Esophagus squamous epithelium (tissue), 5 donors: Measurements from ENCODE around the gene MEDAG. TPM values are rescaled to one million over a fixed set of nuclear protein-coding genes. Genes with fewer than 3 reads are reported as not detected.
A peak's percentile ranks its signal among the peaks of the same experiment; 100 is the strongest.

Source experiments
- DNase-seq: peaks from one replicate; lab custom pipeline; 2025; lab: John Stamatoyannopoulos, UW
- H3K27ac ChIP-seq, 4 donors: fragments of 200-600 bp; sonication (generic); one replicate each; pipeline ENCODE4 v1.5.1; 2016 to 2019; ENCODE audit warnings: mild to moderate bottlenecking in 1 of 4
- H3K27me3 ChIP-seq, 4 donors: fragments of 200-600 bp; sonication (generic); 1 replicate in 3 of 4; 2 replicates in 1 of 4; pipeline versions ENCODE4 v1.5.1 to v1.6.0; 2017 to 2021; ENCODE audit warnings: antibody characterized with exemption in 1 of 4
- H3K36me3 ChIP-seq, 3 donors: fragments of 200-600 bp; sonication (generic); one replicate each; pipeline ENCODE4 v1.5.1; 2016 to 2019
- H3K4me1 ChIP-seq, 3 donors: fragments of 200-600 bp; sonication (generic); one replicate each; pipeline ENCODE4 v1.5.1; 2017 to 2019
- H3K4me3 ChIP-seq, 4 donors: fragments of 200-600 bp; sonication (generic); 1 replicate in 3 of 4; 2 replicates in 1 of 4; pipeline ENCODE4 v1.5.1; 2016 to 2019; ENCODE audit warnings: mild to moderate bottlenecking in 2 of 4, moderate library complexity in 1 of 4
- H3K9me3 ChIP-seq, 3 donors: fragments of 200-600 bp; sonication (generic); one replicate each; pipeline ENCODE4 v1.5.1; 2016 to 2019
- CTCF ChIP-seq, 6 experiments: fragments of 450-650 bp in 4 of 6; fragments of 200-600 bp in 2 of 6; sonication (generic) in 2 of 6; IDR thresholded peaks; one replicate each; pipeline ENCODE4 v1.5.1; 2016 to 2019; ENCODE audit warnings: antibody characterized with exemption in 6 of 6, mild to moderate bottlenecking in 4 of 6, moderate library complexity in 4 of 6
- POLR2A ChIP-seq, 4 donors: fragments of 450-650 bp; IDR thresholded peaks; one replicate each; pipeline ENCODE4 v1.6.1; 2017; ENCODE audit warnings: antibody characterized with exemption in 4 of 4, mild to moderate bottlenecking in 4 of 4, moderate library complexity in 3 of 4
- WGBS, 2 donors: methylation state at CpG; one replicate each; pipeline ENCODE4 v1.1.5; 2018; 5-methylcytosine and 5-hydroxymethylcytosine counted together
- intact Hi-C: fragments of 100-400 bp; cut with DNase I; formaldehyde crosslinking; loops from one replicate; pipeline ENCODE4 v1.15.0; 2022
- total RNA-seq, 4 donors: library from RNA; depleted of rRNA; stranded (reverse); fragments of >200 nt; gene quantifications; one replicate each; pipeline ENCODE4 v1.1.0, GENCODE V29; 2016
- donor health status: DM: yes; HTN: yes; CAD: no.

The MEDAG gene
- total RNA-seq, 4 donors from 2014 or later = 1.1 to 11.3 (median 6.3) TPM

GRCh38 chr13:30861836-30862467 lies 44.1 kb upstream of the MEDAG start:
- peaks cover 0 to 8% (median 0%) of the 10 kb centered on the region in 3 donors for H3K9me3 ChIP-seq
- DNase-seq = no peak
- WGBS, 2 donors = 94 to 95% methylated on average over 7 of the region's 7 CpGs
- TF ChIP-seq POLR2A (IDR thresholded peaks at IDR 0.05) (no peak), CTCF (IDR thresholded peaks at IDR 0.05) (no peak)
- no peaks in the 10 kb centered on the region for H3K36me3 ChIP-seq
- no peak overlapping the region for H3K4me3 ChIP-seq
- intact Hi-C loops = no loop called here
- H3K27ac ChIP-seq = no peak overlapping the region
- H3K4me1 ChIP-seq = peaks cover 0 to 42% (median 22%) of the 10 kb centered on the region in 3 donors
- H3K27me3 ChIP-seq = no peaks in the 10 kb centered on the region

GRCh38 chr13:30862707-30863106 lies 43.4 kb upstream of the MEDAG start:
- no peaks in the 10 kb centered on the region for H3K36me3 ChIP-seq
- WGBS, 2 donors = 71 to 74% methylated on average over 5 to 8 of the region's 17 CpGs
- H3K27me3 ChIP-seq = no peaks in the 10 kb centered on the region
- intact Hi-C loops = no loop called here
- no peak overlapping the region for H3K27ac ChIP-seq
- H3K9me3 ChIP-seq = peaks cover 0 to 8% (median 0%) of the 10 kb centered on the region in 3 donors
- peaks cover 0 to 42% (median 22%) of the 10 kb centered on the region in 3 donors for H3K4me1 ChIP-seq
- no peak for TF ChIP-seq CTCF (IDR thresholded peaks at IDR 0.05)
- no peak for TF ChIP-seq POLR2A (IDR thresholded peaks at IDR 0.05)
- DNase-seq = no peak
- H3K4me3 ChIP-seq = no peak overlapping the region

DNA sequence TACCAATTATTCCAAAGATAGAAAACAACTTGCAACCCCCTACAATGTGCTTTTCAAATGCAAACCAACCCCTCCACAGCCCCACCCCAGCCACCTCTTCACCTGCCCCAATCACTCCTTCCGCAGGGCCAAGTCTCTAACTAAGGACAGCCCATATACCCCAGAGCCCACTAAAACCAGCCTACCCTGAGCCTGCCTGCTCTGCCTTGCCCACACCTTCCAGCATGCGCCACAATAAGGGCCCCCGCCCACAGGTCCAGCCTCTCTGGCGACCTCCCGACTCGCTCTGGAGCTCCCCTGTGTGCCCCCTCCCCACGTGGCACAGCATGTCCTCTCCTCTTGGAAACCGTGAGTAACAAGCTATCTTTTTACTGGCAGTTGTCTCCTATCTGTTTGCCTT lies 42.8 kb upstream of the MEDAG start:
- H3K4me1 ChIP-seq = peaks cover 0 to 42% (median 22%) of the 10 kb centered on the region in 3 donors
- 82 to 87% methylated on average over 8 of the region's 8 CpGs for WGBS, 2 donors
- intact Hi-C loops = no loop called here
- no peak overlapping the region for H3K4me3 ChIP-seq
- no peak for DNase-seq
- peaks cover 0 to 7% (median 0%) of the 10 kb centered on the region in 3 donors for H3K9me3 ChIP-seq
- H3K27me3 ChIP-seq = no peaks in the 10 kb centered on the region
- no peak overlapping the region for H3K27ac ChIP-seq
- H3K36me3 ChIP-seq = no peaks in the 10 kb centered on the region
- TF ChIP-seq CTCF (IDR thresholded peaks at IDR 0.05) (no peak), POLR2A (IDR thresholded peaks at IDR 0.05) (no peak)

- intact Hi-C loops = no loop called here
- no peaks in the 10 kb centered on the region for H3K27me3 ChIP-seq
- H3K4me1 ChIP-seq = peaks cover 0 to 42% (median 22%) of the 10 kb centered on the region in 3 donors
- H3K36me3 ChIP-seq = no peaks in the 10 kb centered on the region
- no peak for DNase-seq
- 80 to 82% methylated on average over 7 of the region's 7 CpGs for WGBS, 2 donors
- TF ChIP-seq POLR2A (IDR thresholded peaks at IDR 0.05) (no peak), CTCF (IDR thresholded peaks at IDR 0.05) (no peak)
- H3K9me3 ChIP-seq = peaks cover 0 to 1% (median 0%) of the 10 kb centered on the region in 3 donors
- H3K27ac ChIP-seq = peak overlapping the region; percentile 38 to 88 (median 76)
- H3K4me3 ChIP-seq = no peak overlapping the region
Measured at GRCh38 chr13:30863796-30864195, 42.3 kb upstream of the MEDAG start.

GRCh38 chr13:30864433-30865122 lies 41.5 kb upstream of the MEDAG start:
- Histone ChIP-seq H3K4me3 (no peak overlapping the region), H3K4me1 (peaks cover 0 to 39% (median 22%) of the 10 kb centered on the region in 3 donors), H3K9me3 (no peaks in the 10 kb centered on the region), H3K27ac (peak overlapping the region; percentile 38 to 88 (median 76)), H3K27me3 (no peaks in the 10 kb centered on the region), H3K36me3 (no peaks in the 10 kb centered on the region)
- no peak for DNase-seq
- 41 to 59% methylated on average over 3 to 5 of the region's 5 CpGs for WGBS, 2 donors
- intact Hi-C loops = no loop called here
- no peak for TF ChIP-seq POLR2A (IDR thresholded peaks at IDR 0.05)
- no peak for TF ChIP-seq CTCF (IDR thresholded peaks at IDR 0.05)
